ENCODE data around the gene LPCAT1. TPM values are rescaled to one million over a fixed set of nuclear protein-coding genes. Genes with fewer than 3 reads are reported as not detected.
"Not testable (repeated sequence)": the region's sequence is repeated elsewhere in the genome, so short reads cannot be mapped to it uniquely, and the experiment has no call there.

Gene LPCAT1
- total and polyA plus RNA-seq, 2 experiments from 2014 or later, result 22.2 to 48.4 TPM

DNA sequence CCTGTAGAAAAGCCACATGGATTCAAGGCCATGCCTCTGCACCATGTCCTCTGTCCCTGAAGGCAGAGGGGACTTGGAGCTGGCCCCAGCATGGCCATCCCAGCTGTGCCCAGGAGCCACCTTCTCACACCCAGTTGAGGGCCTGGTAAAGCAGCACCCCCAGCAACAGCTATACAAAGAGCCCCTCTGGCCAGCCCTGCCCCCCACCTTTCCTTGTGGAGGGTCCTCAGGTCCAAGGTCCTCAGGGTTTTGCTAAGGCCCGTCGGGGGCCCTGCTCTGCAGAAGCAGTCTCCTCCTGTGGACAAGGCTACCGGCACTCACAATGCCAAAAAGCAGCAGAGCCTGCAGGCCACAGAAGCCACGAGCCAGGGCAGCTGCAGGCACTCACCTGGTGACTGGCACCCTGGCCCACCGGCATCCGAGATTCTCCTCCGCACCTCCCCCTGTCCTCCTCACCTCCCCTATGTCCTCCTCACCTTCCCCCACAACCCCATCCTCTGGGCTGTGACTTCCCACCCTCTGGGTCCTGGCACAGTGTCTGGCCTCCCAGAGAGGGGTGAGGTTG lies 39.9 kb upstream of the LPCAT1 start:
- Histone ChIP-seq H3K9ac (no peak overlapping the region), H3K9me2 (ENCODE audit: insufficient read depth) (no peaks in the 10 kb centered on the region), H3K9me3 (ENCODE audit: low read depth) (no peaks in the 10 kb centered on the region), H3K27ac (no peak overlapping the region), H3F3A (ENCODE audit: insufficient read depth) (no peaks in the 10 kb centered on the region; the same call in 1 of the 2 replicates), H3K4me2 (ENCODE audit: unreplicated experiment) (no peak overlapping the region), H4K20me1 (ENCODE audit: insufficient read depth) (no peaks in the 10 kb centered on the region), H3K79me2 (ENCODE audit: insufficient read depth) (no peaks in the 10 kb centered on the region), H3K36me3 (ENCODE audit: low read depth) (no peaks in the 10 kb centered on the region), H2AFZ (no peak overlapping the region), H3K27me3 (replicated peaks; ENCODE audit: insufficient read depth) (peaks cover 10% of the 10 kb centered on the region; the same call in 1 of the 2 replicates), H3K4me1 (ENCODE audit: insufficient read depth) (peaks cover 19% of the 10 kb centered on the region), H3K4me3 (no peak overlapping the region)
- DNase-seq, result no peak
- 50 to 66% methylated on average over 6 to 7 of the region's 7 CpGs for WGBS, 2 experiments (ENCODE audit: low coverage in 1 of 2, low lambda C conversion rate in 2 of 2, missing lambda C conversion rate in 2 of 2)
- in situ Hi-C loops (cut with MboI), result no loop called here
- no peak for TF ChIP-seq EZH2phosphoT487 (IDR thresholded peaks at IDR 0.05; ENCODE audit: insufficient read depth, low read depth)
- no peak for TF ChIP-seq EZH2 (IDR thresholded peaks at IDR 0.05; ENCODE audit: insufficient read depth, poor library complexity, severe bottlenecking)

- Histone ChIP-seq H3F3A (ENCODE audit: insufficient read depth) (no peaks in the 10 kb centered on the region), H3K36me3 (ENCODE audit: low read depth) (no peaks in the 10 kb centered on the region), H3K9me2 (ENCODE audit: insufficient read depth) (no peaks in the 10 kb centered on the region), H4K20me1 (ENCODE audit: insufficient read depth) (no peaks in the 10 kb centered on the region), H3K9ac (no peak overlapping the region), H3K9me3 (ENCODE audit: low read depth) (no peaks in the 10 kb centered on the region), H3K4me2 (ENCODE audit: unreplicated experiment) (no peak overlapping the region), H3K79me2 (ENCODE audit: insufficient read depth) (no peaks in the 10 kb centered on the region), H2AFZ (no peak overlapping the region), H3K27ac (no peak overlapping the region), H3K4me1 (ENCODE audit: insufficient read depth) (peaks cover 13% of the 10 kb centered on the region), H3K27me3 (replicated peaks; ENCODE audit: insufficient read depth) (peaks cover 10% of the 10 kb centered on the region; the same call in 1 of the 2 replicates), H3K4me3 (no peak overlapping the region)
- TF ChIP-seq EZH2phosphoT487 (IDR thresholded peaks at IDR 0.05; ENCODE audit: insufficient read depth, low read depth) (no peak), EZH2 (IDR thresholded peaks at IDR 0.05; ENCODE audit: insufficient read depth, poor library complexity, severe bottlenecking) (no peak)
- DNase-seq, result no peak
- in situ Hi-C loops (cut with MboI), result no loop called here
- 97% methylated on average over 19 to 21 of the region's 21 CpGs for WGBS, 2 experiments (ENCODE audit: low coverage in 1 of 2, low lambda C conversion rate in 2 of 2, missing lambda C conversion rate in 2 of 2)
Measured at GRCh38 chr5:1563051-1563461, 39.3 kb upstream of the LPCAT1 start.

DNA sequence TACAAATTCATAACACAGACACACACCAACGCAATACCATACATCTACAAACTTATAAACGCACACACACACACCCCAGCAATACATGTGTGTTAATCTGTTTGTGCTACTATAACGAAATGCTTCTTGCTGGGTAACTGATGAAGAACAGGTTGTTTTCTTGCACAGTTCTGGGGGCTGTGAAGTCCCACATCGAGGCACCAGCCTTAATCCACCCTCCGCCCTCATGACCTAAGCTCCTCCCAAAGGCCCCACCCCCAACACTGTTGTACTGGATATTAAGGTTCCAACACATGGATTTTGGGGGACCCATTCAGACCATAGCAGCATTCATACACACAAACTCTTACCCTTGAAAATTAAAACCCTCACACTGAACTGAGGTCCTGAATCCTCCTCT lies 38.8 kb upstream of the LPCAT1 start:
- in situ Hi-C loops (cut with MboI), result no loop called here
- TF ChIP-seq EZH2 (IDR thresholded peaks at IDR 0.05; ENCODE audit: insufficient read depth, poor library complexity, severe bottlenecking), result no peak
- TF ChIP-seq EZH2phosphoT487 (IDR thresholded peaks at IDR 0.05; ENCODE audit: insufficient read depth, low read depth), result no peak
- Histone ChIP-seq H3K79me2 (ENCODE audit: insufficient read depth) (no peaks in the 10 kb centered on the region), H3K9me3 (ENCODE audit: low read depth) (no peaks in the 10 kb centered on the region), H3K27ac (no peak overlapping the region), H3K36me3 (ENCODE audit: low read depth) (no peaks in the 10 kb centered on the region), H4K20me1 (ENCODE audit: insufficient read depth) (no peaks in the 10 kb centered on the region), H3K4me1 (ENCODE audit: insufficient read depth) (peaks cover 11% of the 10 kb centered on the region), H3K4me3 (no peak overlapping the region), H3K9ac (no peak overlapping the region), H2AFZ (no peak overlapping the region), H3K4me2 (ENCODE audit: unreplicated experiment) (no peak overlapping the region), H3K27me3 (replicated peaks; ENCODE audit: insufficient read depth) (peaks cover 10% of the 10 kb centered on the region; the same call in 1 of the 2 replicates), H3F3A (ENCODE audit: insufficient read depth) (no peaks in the 10 kb centered on the region), H3K9me2 (ENCODE audit: insufficient read depth) (no peaks in the 10 kb centered on the region)
- DNase-seq, result no peak
- 71 to 77% methylated on average over 5 of the region's 5 CpGs for WGBS, 2 experiments (ENCODE audit: low coverage in 1 of 2, low lambda C conversion rate in 2 of 2, missing lambda C conversion rate in 2 of 2)

DNA sequence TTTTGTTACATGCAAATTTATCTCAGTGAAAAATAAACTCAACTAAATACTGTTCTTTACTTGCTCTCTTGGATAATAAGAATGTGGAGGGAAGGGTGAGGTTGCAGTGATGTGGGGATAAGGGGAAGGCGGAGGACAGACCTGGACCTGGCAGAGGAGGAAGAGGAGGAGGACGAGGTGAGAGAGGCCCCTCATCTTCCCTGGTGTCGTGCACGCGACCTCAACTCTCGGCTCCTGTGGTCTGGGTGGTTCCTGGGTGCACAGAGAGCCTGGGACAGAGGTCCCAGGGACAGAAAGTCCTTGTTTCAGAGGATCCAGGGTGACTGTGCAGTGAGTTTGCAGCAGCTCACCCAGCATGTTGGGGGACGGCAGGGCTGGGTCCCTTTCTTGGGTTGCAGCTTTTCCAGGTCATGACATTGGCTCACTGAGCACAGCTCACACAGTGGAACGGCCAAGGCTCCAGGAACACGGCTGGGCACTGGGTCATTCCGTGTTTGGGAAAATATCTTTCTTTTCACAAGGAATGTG lies 37.7 kb upstream of the LPCAT1 start:
- H2AFZ ChIP-seq, result no peak overlapping the region
- DNase-seq, result no peak

GRCh38 chr5:1560499-1560898 lies 36.7 kb upstream of the LPCAT1 start:
- H3K9ac ChIP-seq; H3F3A ChIP-seq (ENCODE audit: insufficient read depth); H3K9me3 ChIP-seq (ENCODE audit: low read depth); H2AFZ ChIP-seq; in situ Hi-C loops (cut with MboI); H3K36me3 ChIP-seq (ENCODE audit: low read depth); DNase-seq; H3K4me2 ChIP-seq (ENCODE audit: unreplicated experiment); H3K79me2 ChIP-seq (ENCODE audit: insufficient read depth); H4K20me1 ChIP-seq (ENCODE audit: insufficient read depth); H3K4me3 ChIP-seq; H3K27ac ChIP-seq; H3K9me2 ChIP-seq (ENCODE audit: insufficient read depth): not testable (repeated sequence)
- H3K4me1 ChIP-seq (ENCODE audit: insufficient read depth), result peaks cover 13% of the 10 kb centered on the region
- WGBS, 2 experiments (ENCODE audit: low coverage in 1 of 2, low lambda C conversion rate in 2 of 2, missing lambda C conversion rate in 2 of 2), result 79 to 81% methylated on average over 13 of the region's 13 CpGs
- H3K27me3 ChIP-seq (replicated peaks; ENCODE audit: insufficient read depth), result peaks cover 10% of the 10 kb centered on the region; the same call in 1 of the 2 replicates

More for the DNA sequence above, 37.7 kb upstream of the LPCAT1 start:
- peaks cover 10% of the 10 kb centered on the region; the same call in 1 of the 2 replicates for H3K27me3 ChIP-seq (replicated peaks; ENCODE audit: insufficient read depth)
- H3F3A ChIP-seq (ENCODE audit: insufficient read depth), result no peaks in the 10 kb centered on the region
- TF ChIP-seq EZH2 (IDR thresholded peaks at IDR 0.05; ENCODE audit: insufficient read depth, poor library complexity, severe bottlenecking), result no peak
- TF ChIP-seq EZH2phosphoT487 (IDR thresholded peaks at IDR 0.05; ENCODE audit: insufficient read depth, low read depth), result no peak
- no peaks in the 10 kb centered on the region for H3K79me2 ChIP-seq (ENCODE audit: insufficient read depth)
- H3K9me3 ChIP-seq (ENCODE audit: low read depth), result no peaks in the 10 kb centered on the region
- no peaks in the 10 kb centered on the region for H4K20me1 ChIP-seq (ENCODE audit: insufficient read depth)
- H3K9ac ChIP-seq, result no peak overlapping the region
- H3K4me3 ChIP-seq, result no peak overlapping the region
- 77 to 78% methylated on average over 9 to 10 of the region's 10 CpGs for WGBS, 2 experiments (ENCODE audit: low coverage in 1 of 2, low lambda C conversion rate in 2 of 2, missing lambda C conversion rate in 2 of 2)
- no peaks in the 10 kb centered on the region for H3K9me2 ChIP-seq (ENCODE audit: insufficient read depth)
- in situ Hi-C loops (cut with MboI), result no loop called here
- H3K4me1 ChIP-seq (ENCODE audit: insufficient read depth), result peaks cover 11% of the 10 kb centered on the region
- H3K27ac ChIP-seq, result no peak overlapping the region
- H3K4me2 ChIP-seq (ENCODE audit: unreplicated experiment), result no peak overlapping the region
- H3K36me3 ChIP-seq (ENCODE audit: low read depth), result no peaks in the 10 kb centered on the region
